IMR-90 (cell line): ENCODE measurements around the gene FOXD4. TPM values are rescaled to one million over a fixed set of nuclear protein-coding genes. Genes with fewer than 3 reads are reported as not detected.
A peak's percentile ranks its signal among the peaks of the same experiment; 100 is the strongest.
"Not testable (repeated sequence)": the region's sequence is repeated elsewhere in the genome, so short reads cannot be mapped to it uniquely, and the experiment has no call there.

Experiments used
- ATAC-seq: fragments of 200-7000 bp; cut with Tn5 transposase; 2 replicates; pipeline ENCODE4 v1.9.1; 2020; ENCODE audit warnings: low read depth, mild to moderate bottlenecking, moderate library complexity
- BruUV-seq: library from RNA; stranded (reverse); fragments of 400-500 nt; replicated peaks from 2 replicates; lab custom pipeline; 2021; lab: Mats Ljungman, UMichigan
- CTCF ChIA-PET: fragments of 300-600 bp; formaldehyde crosslinking; extraction: SDS; loops from one replicate; lab custom pipeline; 2021; ENCODE audit warnings: antibody characterized with exemption; lab: Yijun Ruan, JAX
- POLR2A ChIA-PET: fragments of 300-600 bp; sonication (Branson Sonifier 250); formaldehyde crosslinking; loops from one replicate; lab custom pipeline; 2022; ENCODE audit warnings: antibody characterized with exemption; ENCODE audit not compliant: unreplicated experiment; lab: Charles Lee
- DNase-seq: peaks from one replicate; pipeline ENCODE4 v3.0.0; 2013
- H2AFZ ChIP-seq: replicated peaks from 2 replicates; pipeline ENCODE3; 2013; ENCODE audit warnings: low read length, mild to moderate bottlenecking; ENCODE audit not compliant: poor library complexity
- H2AK5ac ChIP-seq: 2 replicates; pipeline ENCODE4 v1.6.1; 2013; ENCODE audit warnings: low read depth, low read length, inconsistent platforms
- H2AK9ac ChIP-seq: replicated peaks from 2 replicates; pipeline ENCODE3; 2013; ENCODE audit warnings: mild to moderate bottlenecking, low read depth, low read length, moderate library complexity; ENCODE audit not compliant: poor library complexity
- H2BK120ac ChIP-seq: 2 replicates; pipeline ENCODE4 v1.6.1; 2013; ENCODE audit warnings: low read depth, low read length, inconsistent platforms
- H2BK15ac ChIP-seq: 3 replicates; pipeline ENCODE4 v1.6.1; 2013; ENCODE audit warnings: low read depth, low read length, inconsistent platforms
- H2BK20ac ChIP-seq: 2 replicates; pipeline ENCODE4 v1.6.1; 2013; ENCODE audit warnings: low read depth, mild to moderate bottlenecking, inconsistent platforms, low read length, moderate library complexity
- H2BK5ac ChIP-seq: 2 replicates; pipeline ENCODE4 v1.6.1; 2013; ENCODE audit warnings: mild to moderate bottlenecking, low read depth, low read length, inconsistent platforms; ENCODE audit not compliant: poor library complexity, severe bottlenecking
- H3K14ac ChIP-seq: replicated peaks from 2 replicates; pipeline ENCODE4 v1.6.1; 2013; ENCODE audit warnings: low read depth, low read length, inconsistent platforms
- H3K18ac ChIP-seq: 2 replicates; pipeline ENCODE4 v1.6.1; 2013; ENCODE audit warnings: low read depth, low read length, control low read depth
- H3K23ac ChIP-seq: 2 replicates; pipeline ENCODE4 v1.6.1; 2013; ENCODE audit warnings: low read depth, low read length, inconsistent platforms
- H3K27ac ChIP-seq: 2 replicates; pipeline ENCODE4 v1.5.1; 2013; ENCODE audit warnings: mild to moderate bottlenecking, control low read depth, low read length; ENCODE audit not compliant: insufficient read depth
- H3K27me3 ChIP-seq: 2 replicates; pipeline ENCODE4 v1.6.1; 2013; ENCODE audit warnings: low read length; ENCODE audit not compliant: control insufficient read depth, insufficient read depth
- H3K36me3 ChIP-seq: 2 replicates; pipeline ENCODE4 v1.6.1; 2013; ENCODE audit warnings: low read length, mixed read lengths; ENCODE audit not compliant: control insufficient read depth, insufficient read depth
- H3K4ac ChIP-seq: 2 replicates; pipeline ENCODE4 v1.6.1; 2013; ENCODE audit warnings: low read depth, low read length, inconsistent platforms
- H3K4me1 ChIP-seq: 2 replicates; pipeline ENCODE4 v1.6.1; 2013; ENCODE audit warnings: low read length, mixed read lengths; ENCODE audit not compliant: control insufficient read depth, insufficient read depth
- H3K4me2 ChIP-seq: 2 replicates; pipeline ENCODE4 v1.6.1; 2013; ENCODE audit warnings: low read depth, mild to moderate bottlenecking, control low read depth, low read length, moderate library complexity
- H3K4me3 ChIP-seq: 2 replicates; pipeline ENCODE4 v1.5.1; 2013; ENCODE audit warnings: low read depth, mild to moderate bottlenecking, control low read depth, low read length, moderate library complexity; ENCODE audit not compliant: insufficient read depth
- H3K56ac ChIP-seq: 2 replicates; pipeline ENCODE4 v1.6.1; 2013; ENCODE audit warnings: low read length, inconsistent platforms; ENCODE audit not compliant: insufficient read depth; ENCODE audit errors: extremely low read depth
- H3K79me1 ChIP-seq, 2 experiments: 2 replicates each; pipeline ENCODE4 v1.6.1; 2013; ENCODE audit warnings: low read length in 2 of 2, inconsistent platforms in 1 of 2, low read depth in 1 of 2
- H3K9ac ChIP-seq: 2 replicates; pipeline ENCODE4 v1.6.1; 2013; ENCODE audit warnings: low read depth, low read length, control low read depth
- H3K9me1 ChIP-seq: 2 replicates; pipeline ENCODE4 v1.6.1; 2013; ENCODE audit warnings: low read length, inconsistent platforms; ENCODE audit not compliant: insufficient read depth
- H3K9me3 ChIP-seq: 2 replicates; pipeline ENCODE4 v1.6.1; 2013; ENCODE audit warnings: low read length; ENCODE audit not compliant: control insufficient read depth, insufficient read depth
- H4K20me1 ChIP-seq: 2 replicates; pipeline ENCODE4 v1.6.1; 2013; ENCODE audit warnings: low read length, inconsistent platforms; ENCODE audit not compliant: insufficient read depth
- H4K5ac ChIP-seq: 2 replicates; pipeline ENCODE4 v1.6.1; 2013; ENCODE audit warnings: mild to moderate bottlenecking, low read depth, low read length, control low read depth
- H4K8ac ChIP-seq, 2 experiments: 2 replicates each; pipeline ENCODE4 v1.6.1; 2013; ENCODE audit warnings: low read depth in 2 of 2, low read length in 2 of 2, control low read depth in 1 of 2, inconsistent platforms in 1 of 2
- H4K91ac ChIP-seq: 2 replicates; pipeline ENCODE4 v1.6.1; 2013; ENCODE audit warnings: low read depth, low read length, inconsistent platforms; ENCODE audit not compliant: insufficient read depth
- WGBS, 2 experiments: methylation state at CpG; one replicate each; pipeline versions ENCODE4 v1.1.5 to v1.1.7; 2013; ENCODE audit warnings: missing lambda C conversion rate in 2 of 2; ENCODE audit not compliant: insufficient read length in 1 of 2; ENCODE audit errors: extremely low coverage in 2 of 2; 5-methylcytosine and 5-hydroxymethylcytosine counted together
- dilution Hi-C: fragments of 300-500 bp; cut with HindIII; formaldehyde crosslinking; loops from one replicate; pipeline ENCODE4 v1.14.3; 2018; ENCODE audit warnings: low sequenced_read_pairs; ENCODE audit not compliant: unreplicated experiment
- in situ Hi-C: fragments of 300-500 bp; cut with MboI; formaldehyde crosslinking; loops from 3 replicates; pipeline ENCODE4 v1.14.3; 2019; ENCODE audit warnings: low sequenced_read_pairs, inconsistent platforms, mixed read lengths
- intact Hi-C: fragments of 100-400 bp; cut with micrococcal nuclease; formaldehyde crosslinking; loops from 2 replicates; pipeline ENCODE4 v1.10.0; 2022
- polyA plus RNA-seq, 3 experiments: library from polyadenylated mRNA; depleted of rRNA; stranded (reverse); fragments of >200 nt; gene quantifications; 2 replicates each; pipeline ENCODE4 v1.2.3, GENCODE V29; 2012; ENCODE audit warnings: low replicate concordance in 1 of 3
- total RNA-seq: library from RNA; depleted of rRNA; stranded (reverse); fragments of >200 nt; gene quantifications from 2 replicates; pipeline ENCODE4 v1.2.3, GENCODE V29; 2012

The FOXD4 gene
- total and polyA plus RNA-seq, 2 of the 4 experiments (the other 2 are of a cell fraction), result 0.03 to 0.18 TPM

DNA sequence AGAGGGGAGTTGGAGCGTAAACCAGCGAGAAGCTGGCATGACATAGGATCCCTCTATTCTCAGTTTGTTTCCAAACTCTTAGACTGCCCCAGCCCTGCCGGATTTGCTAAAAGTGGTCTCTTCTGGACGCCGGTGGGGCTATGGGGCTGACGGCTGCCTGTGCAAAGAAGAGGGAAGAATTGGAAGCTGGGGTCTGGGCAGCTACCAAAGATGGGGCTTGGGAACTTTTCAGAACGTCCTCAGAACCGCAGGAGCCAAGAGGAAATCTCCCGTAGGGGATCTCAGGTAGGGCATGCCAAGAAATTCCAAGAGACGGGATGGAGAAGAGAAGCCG is 3.1 kb downstream of the FOXD4 start:
- H3K56ac ChIP-seq, in situ Hi-C loops, H4K91ac ChIP-seq, H2AK5ac ChIP-seq, DNase-seq, H3K4ac ChIP-seq, H3K9ac ChIP-seq, H3K9me1 ChIP-seq, H2BK15ac ChIP-seq, CTCF ChIA-PET, H2BK20ac ChIP-seq, H3K36me3 ChIP-seq, H3K9me3 ChIP-seq, H4K8ac ChIP-seq, H4K5ac ChIP-seq, ATAC-seq, H3K79me1 ChIP-seq, POLR2A ChIA-PET, H3K18ac ChIP-seq, H4K20me1 ChIP-seq, H3K4me2 ChIP-seq, H3K23ac ChIP-seq, H2BK120ac ChIP-seq, H2AK9ac ChIP-seq, H3K4me1 ChIP-seq, H3K14ac ChIP-seq, H2AFZ ChIP-seq, H3K4me3 ChIP-seq, BruUV-seq, H3K27ac ChIP-seq, H2BK5ac ChIP-seq, intact Hi-C loops, dilution Hi-C loops: not testable (repeated sequence)
- H3K27me3 ChIP-seq, result peaks cover 40% of the 10 kb centered on the region
- no CpG with 5 or more reads among the region's 11 CpGs for WGBS, 2 experiments

DNA sequence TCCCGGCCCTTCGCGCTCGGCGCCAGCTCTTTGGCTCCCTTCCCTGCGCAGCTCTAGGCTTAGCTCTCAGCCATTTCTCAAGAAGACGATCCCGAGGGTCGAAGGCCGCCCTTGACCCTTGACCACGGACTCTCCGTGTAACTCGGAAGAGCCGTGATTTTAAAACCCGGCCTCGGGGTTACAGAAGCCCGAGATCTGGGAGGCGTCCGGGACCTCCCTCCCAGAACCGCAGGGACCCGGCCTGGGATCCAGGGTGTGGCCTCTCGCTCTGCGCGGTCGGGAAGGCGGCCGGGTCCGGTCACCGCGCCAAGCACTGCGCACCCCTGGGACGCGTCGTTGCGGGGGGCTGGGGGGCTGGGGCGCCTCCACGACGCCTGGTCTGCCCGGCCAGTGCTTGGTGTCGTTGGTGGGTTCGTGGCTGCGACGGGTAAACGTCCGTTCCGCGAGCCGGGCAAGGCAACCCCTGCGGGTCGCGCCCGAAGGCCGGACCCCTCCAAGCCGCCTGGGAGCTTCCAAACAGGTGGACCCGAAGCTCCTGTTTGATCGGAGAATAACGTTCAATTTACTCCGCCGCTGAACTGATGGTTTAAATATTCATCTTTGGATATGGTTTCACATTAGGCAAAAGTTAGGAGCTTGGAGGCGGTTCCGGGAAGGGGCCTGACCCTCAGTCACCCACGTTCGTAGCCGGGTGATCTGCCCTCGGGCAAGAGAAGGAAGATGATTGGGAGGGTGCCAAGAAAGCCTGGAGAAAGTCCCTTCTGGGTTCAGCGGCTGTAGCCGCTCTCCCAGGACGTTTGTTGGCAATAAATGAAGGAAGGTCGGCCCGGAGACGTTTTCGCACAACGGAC is 3.7 kb downstream of the FOXD4 start:
- H3K4me1 ChIP-seq, dilution Hi-C loops, H4K5ac ChIP-seq, H3K9me3 ChIP-seq, H4K91ac ChIP-seq, H2BK20ac ChIP-seq, H3K9ac ChIP-seq, H4K20me1 ChIP-seq, H3K14ac ChIP-seq, H2AFZ ChIP-seq, H3K56ac ChIP-seq, CTCF ChIA-PET, H2AK9ac ChIP-seq, in situ Hi-C loops, H2BK15ac ChIP-seq, H3K4ac ChIP-seq, H3K18ac ChIP-seq, POLR2A ChIA-PET, intact Hi-C loops, H4K8ac ChIP-seq, DNase-seq, H2AK5ac ChIP-seq, H3K23ac ChIP-seq, H3K9me1 ChIP-seq, H3K36me3 ChIP-seq, H3K79me1 ChIP-seq, H2BK5ac ChIP-seq, BruUV-seq, H2BK120ac ChIP-seq, H3K27ac ChIP-seq: not testable (repeated sequence)
- ATAC-seq, result peak; percentile 15
- Histone ChIP-seq H3K27me3 (peaks cover 40% of the 10 kb centered on the region), H3K4me3 (peak overlapping the region; percentile 34), H3K4me2 (peak overlapping the region; percentile 81; the same call in 1 of the 2 replicates)
- 3% methylated on average over 8 of the region's 73 CpGs; no CpG with 5 or more reads in 1 of the 2 experiments for WGBS, 2 experiments
